Astrocyte (in vitro differentiated cells and primary cell): ENCODE data around the gene TBC1D24. TPM values are rescaled to one million over a fixed set of nuclear protein-coding genes. Genes with fewer than 3 reads are reported as not detected.

Experiments
- DNase-seq: peaks from one replicate; pipeline ENCODE4 v3.0.0-alpha.2; 2010; ENCODE audit warnings: low read depth
- FAIRE-seq: peaks from 2 replicates; lab custom pipeline; 2011; peaks lifted over from hg19 to GRCh38; lab: Jason Lieb, UNC
- H2AFZ ChIP-seq: 2 replicates; pipeline ENCODE4 v1.6.0; 2012; ENCODE audit warnings: low read depth, low read length, inconsistent platforms
- H3K27ac ChIP-seq: 2 replicates; pipeline ENCODE4 v1.5.1; 2011; ENCODE audit warnings: low read depth, low read length, inconsistent platforms
- H3K27me3 ChIP-seq: 2 replicates; pipeline ENCODE4 v1.6.0; 2011; ENCODE audit warnings: low read length, inconsistent platforms; ENCODE audit not compliant: insufficient read depth
- H3K36me3 ChIP-seq: 2 replicates; pipeline ENCODE4 v1.5.1; 2011; ENCODE audit warnings: low read length, inconsistent platforms; ENCODE audit not compliant: insufficient read depth
- H3K4me1 ChIP-seq: 2 replicates; pipeline ENCODE4 v1.5.1; 2011; ENCODE audit warnings: low read length, inconsistent platforms; ENCODE audit not compliant: insufficient read depth
- H3K4me2 ChIP-seq: 2 replicates; pipeline ENCODE4 v1.6.0; 2012; ENCODE audit warnings: low read length, inconsistent platforms
- H3K4me3 ChIP-seq: 2 replicates; pipeline ENCODE4 v1.5.1; 2011; ENCODE audit warnings: low read depth, mild to moderate bottlenecking, low read length, inconsistent platforms; ENCODE audit not compliant: insufficient read depth
- H3K79me2 ChIP-seq: 2 replicates; pipeline ENCODE4 v1.6.0; 2012; ENCODE audit warnings: mild to moderate bottlenecking, low read length, inconsistent platforms; ENCODE audit not compliant: insufficient read depth
- H3K9ac ChIP-seq: 2 replicates; pipeline ENCODE4 v1.6.0; 2012; ENCODE audit warnings: mild to moderate bottlenecking, low read length, inconsistent platforms
- H3K9me3 ChIP-seq: 2 replicates; pipeline ENCODE4 v1.5.1; 2012; ENCODE audit warnings: low read depth, mild to moderate bottlenecking, low read length, inconsistent platforms; ENCODE audit not compliant: insufficient read depth
- H4K20me1 ChIP-seq: 2 replicates; pipeline ENCODE4 v1.6.0; 2012; ENCODE audit warnings: low read length, inconsistent platforms; ENCODE audit not compliant: insufficient read depth
- H3K27ac Mint-ChIP-seq: one replicate; pipeline ENCODE4 v1.8.0; 2021; ENCODE audit warnings: mild to moderate bottlenecking, mixed read lengths; ENCODE audit not compliant: unreplicated experiment
- H3K27me3 Mint-ChIP-seq: one replicate; pipeline ENCODE4 v1.8.0; 2021; ENCODE audit warnings: low read depth, mixed read lengths; ENCODE audit not compliant: unreplicated experiment
- H3K36me3 Mint-ChIP-seq: one replicate; pipeline ENCODE4 v1.8.0; 2021; ENCODE audit warnings: low read depth, mixed read lengths; ENCODE audit not compliant: unreplicated experiment
- H3K4me1 Mint-ChIP-seq: one replicate; pipeline ENCODE4 v1.8.0; 2021; ENCODE audit warnings: low read depth, mixed read lengths; ENCODE audit not compliant: unreplicated experiment
- H3K4me3 Mint-ChIP-seq: one replicate; pipeline ENCODE4 v1.8.0; 2021; ENCODE audit warnings: mild to moderate bottlenecking, moderate library complexity, mixed read lengths; ENCODE audit not compliant: unreplicated experiment
- H3K9me3 Mint-ChIP-seq: one replicate; pipeline ENCODE4 v1.8.0; 2021; ENCODE audit warnings: mild to moderate bottlenecking, mixed read lengths; ENCODE audit not compliant: unreplicated experiment
- EZH2 ChIP-seq: IDR thresholded peaks from 2 replicates; pipeline ENCODE4 v1.6.1; 2012; ENCODE audit warnings: mild to moderate bottlenecking, low read length, inconsistent platforms; ENCODE audit not compliant: insufficient read depth
- total RNA-seq: library from RNA; stranded (reverse); gene quantifications from 2 replicates; pipeline ENCODE4 v1.2.1, GENCODE V29; 2021
- TF ChIP-seq, protein P1 (sequence below): IDR thresholded peaks from 2 replicates; pipeline ENCODE4 v1.5.1; 2011; ENCODE audit warnings: low read depth, mild to moderate bottlenecking, inconsistent platforms, low read length, moderate library complexity; ENCODE audit not compliant: insufficient read depth

Gene TBC1D24
- total RNA-seq, 1 donor from 2014 or later = 13.4 TPM

DNA sequence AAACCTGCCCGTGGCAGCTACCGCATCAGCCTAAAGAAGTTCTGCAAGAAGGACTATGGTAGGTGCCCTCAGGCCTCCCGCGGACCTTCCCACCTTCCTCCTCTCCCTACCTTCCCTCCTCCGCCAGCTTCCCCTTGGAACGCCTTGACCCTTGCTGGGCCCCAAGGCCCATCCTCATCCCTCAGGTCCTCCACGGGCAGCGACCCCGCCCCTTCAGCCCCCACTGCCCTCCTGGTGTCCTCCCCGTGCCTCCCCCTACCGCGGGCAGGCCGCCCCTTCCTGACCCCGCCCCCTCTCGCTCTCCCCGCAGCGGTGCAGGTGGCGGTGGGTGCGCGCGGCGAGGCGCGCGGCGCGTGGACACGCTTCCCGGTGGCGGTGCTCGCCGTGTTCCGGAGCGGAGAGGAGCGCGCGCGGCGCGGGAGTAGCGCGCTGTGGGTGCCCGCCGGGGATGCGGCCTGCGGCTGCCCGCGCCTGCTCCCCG is 1.4 kb upstream of the TBC1D24 start:
- DNase-seq (no peak), FAIRE-seq (no peak)
- H3K4me2 ChIP-seq = peak overlapping the region; percentile 92
- H3K27me3 Mint-ChIP-seq = peaks cover 23% of the 10 kb centered on the region
- H3K9ac ChIP-seq = no peak overlapping the region
- H3K4me3 ChIP-seq = no peak overlapping the region
- TF ChIP-seq, protein P1, sequence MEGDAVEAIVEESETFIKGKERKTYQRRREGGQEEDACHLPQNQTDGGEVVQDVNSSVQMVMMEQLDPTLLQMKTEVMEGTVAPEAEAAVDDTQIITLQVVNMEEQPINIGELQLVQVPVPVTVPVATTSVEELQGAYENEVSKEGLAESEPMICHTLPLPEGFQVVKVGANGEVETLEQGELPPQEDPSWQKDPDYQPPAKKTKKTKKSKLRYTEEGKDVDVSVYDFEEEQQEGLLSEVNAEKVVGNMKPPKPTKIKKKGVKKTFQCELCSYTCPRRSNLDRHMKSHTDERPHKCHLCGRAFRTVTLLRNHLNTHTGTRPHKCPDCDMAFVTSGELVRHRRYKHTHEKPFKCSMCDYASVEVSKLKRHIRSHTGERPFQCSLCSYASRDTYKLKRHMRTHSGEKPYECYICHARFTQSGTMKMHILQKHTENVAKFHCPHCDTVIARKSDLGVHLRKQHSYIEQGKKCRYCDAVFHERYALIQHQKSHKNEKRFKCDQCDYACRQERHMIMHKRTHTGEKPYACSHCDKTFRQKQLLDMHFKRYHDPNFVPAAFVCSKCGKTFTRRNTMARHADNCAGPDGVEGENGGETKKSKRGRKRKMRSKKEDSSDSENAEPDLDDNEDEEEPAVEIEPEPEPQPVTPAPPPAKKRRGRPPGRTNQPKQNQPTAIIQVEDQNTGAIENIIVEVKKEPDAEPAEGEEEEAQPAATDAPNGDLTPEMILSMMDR = no peak
- no peak for TF ChIP-seq EZH2
- peak overlapping the region; percentile 26 for H3K27ac Mint-ChIP-seq
- H3K27ac ChIP-seq = no peak overlapping the region
- H3K9me3 ChIP-seq = no peaks in the 10 kb centered on the region
- H2AFZ ChIP-seq = no peak overlapping the region
- H3K36me3 ChIP-seq = no peaks in the 10 kb centered on the region
- H3K79me2 ChIP-seq = peaks cover 21% of the 10 kb centered on the region
- H3K36me3 Mint-ChIP-seq = peaks cover 4% of the 10 kb centered on the region
- H3K4me1 Mint-ChIP-seq = peaks cover 6% of the 10 kb centered on the region
- H4K20me1 ChIP-seq = peaks cover 47% of the 10 kb centered on the region
- peak overlapping the region; percentile 81 for H3K4me3 Mint-ChIP-seq
- H3K9me3 Mint-ChIP-seq = no peaks in the 10 kb centered on the region
- no peaks in the 10 kb centered on the region for H3K27me3 ChIP-seq
- peaks cover 17% of the 10 kb centered on the region for H3K4me1 ChIP-seq

DNA sequence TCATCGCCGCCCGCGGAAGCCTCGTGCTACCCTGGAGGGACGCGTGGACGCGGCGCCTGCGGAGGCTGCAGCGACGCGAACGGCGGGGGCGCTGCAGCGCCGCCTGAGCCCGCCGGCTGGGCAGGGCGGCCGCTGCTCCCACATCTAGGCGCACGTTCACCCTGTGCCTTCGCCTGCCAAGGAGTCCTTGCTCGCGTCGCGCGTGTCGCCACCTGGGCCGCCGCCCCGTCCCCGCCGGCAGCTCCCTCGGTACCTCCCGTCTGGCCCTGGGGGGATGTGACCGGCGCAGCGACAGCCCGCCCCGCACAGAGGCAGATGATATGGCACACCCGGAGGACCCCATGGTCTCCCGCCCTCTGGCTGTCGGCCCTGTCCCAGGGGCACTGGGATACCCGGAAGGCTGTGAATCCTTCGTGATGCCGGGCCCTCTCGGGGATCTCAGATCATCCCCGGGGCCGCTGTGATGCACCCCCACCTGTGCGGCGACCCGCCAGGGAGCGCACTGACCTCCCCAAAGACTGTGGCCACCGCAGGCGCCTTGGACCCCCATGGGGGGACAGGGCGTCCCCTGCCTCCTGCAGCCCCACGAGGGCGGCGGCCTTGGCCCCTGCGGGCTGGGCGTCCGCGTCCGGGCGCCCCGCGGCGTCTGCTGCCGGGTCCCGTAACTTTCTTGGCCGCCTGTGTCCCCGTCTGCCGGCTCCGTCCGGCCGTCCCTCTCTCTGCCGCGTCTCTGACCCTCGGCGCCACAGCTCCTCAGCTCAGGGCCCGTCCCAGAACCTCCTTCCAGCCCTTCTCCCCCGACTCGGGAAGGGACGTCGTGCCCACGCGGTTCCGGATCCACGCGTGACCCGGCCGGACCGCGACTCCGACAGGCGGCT is 689 bp upstream of the TBC1D24 start:
- peak overlapping the region; percentile 86 for H2AFZ ChIP-seq
- H3K27ac ChIP-seq = peak overlapping the region; percentile 42
- H3K9ac ChIP-seq = peak overlapping the region; percentile 83
- Mint-ChIP-seq H3K36me3 (peaks cover 4% of the 10 kb centered on the region), H3K9me3 (no peaks in the 10 kb centered on the region), H3K27ac (no peak overlapping the region), H3K4me1 (peaks cover 6% of the 10 kb centered on the region), H3K27me3 (peaks cover 21% of the 10 kb centered on the region), H3K4me3 (peak overlapping the region; percentile 84)
- no peaks in the 10 kb centered on the region for H3K9me3 ChIP-seq
- TF ChIP-seq, protein P1 = no peak
- TF ChIP-seq EZH2 = no peak
- H3K79me2 ChIP-seq = peaks cover 23% of the 10 kb centered on the region
- H3K27me3 ChIP-seq = no peaks in the 10 kb centered on the region
- peaks cover 55% of the 10 kb centered on the region for H4K20me1 ChIP-seq
- peak overlapping the region; percentile 92 for H3K4me2 ChIP-seq
- H3K4me1 ChIP-seq = peaks cover 17% of the 10 kb centered on the region
- DNase-seq (no peak), FAIRE-seq (no peak)
- H3K36me3 ChIP-seq = no peaks in the 10 kb centered on the region
- H3K4me3 ChIP-seq = peak overlapping the region; percentile 71
